ENCODE results near the gene MYO1G. TPM values are rescaled to one million over a fixed set of nuclear protein-coding genes. Genes with fewer than 3 reads are reported as not detected.
A peak's percentile ranks its signal among the peaks of the same experiment; 100 is the strongest.

MYO1G gene
- total and polyA plus RNA-seq, 9 of the 15 experiments (the other 6 are each of a cell fraction or from before 2014, with no cell fraction given): 0.03 to 0.62 (median 0.13) TPM; not detected in 1

DNA sequence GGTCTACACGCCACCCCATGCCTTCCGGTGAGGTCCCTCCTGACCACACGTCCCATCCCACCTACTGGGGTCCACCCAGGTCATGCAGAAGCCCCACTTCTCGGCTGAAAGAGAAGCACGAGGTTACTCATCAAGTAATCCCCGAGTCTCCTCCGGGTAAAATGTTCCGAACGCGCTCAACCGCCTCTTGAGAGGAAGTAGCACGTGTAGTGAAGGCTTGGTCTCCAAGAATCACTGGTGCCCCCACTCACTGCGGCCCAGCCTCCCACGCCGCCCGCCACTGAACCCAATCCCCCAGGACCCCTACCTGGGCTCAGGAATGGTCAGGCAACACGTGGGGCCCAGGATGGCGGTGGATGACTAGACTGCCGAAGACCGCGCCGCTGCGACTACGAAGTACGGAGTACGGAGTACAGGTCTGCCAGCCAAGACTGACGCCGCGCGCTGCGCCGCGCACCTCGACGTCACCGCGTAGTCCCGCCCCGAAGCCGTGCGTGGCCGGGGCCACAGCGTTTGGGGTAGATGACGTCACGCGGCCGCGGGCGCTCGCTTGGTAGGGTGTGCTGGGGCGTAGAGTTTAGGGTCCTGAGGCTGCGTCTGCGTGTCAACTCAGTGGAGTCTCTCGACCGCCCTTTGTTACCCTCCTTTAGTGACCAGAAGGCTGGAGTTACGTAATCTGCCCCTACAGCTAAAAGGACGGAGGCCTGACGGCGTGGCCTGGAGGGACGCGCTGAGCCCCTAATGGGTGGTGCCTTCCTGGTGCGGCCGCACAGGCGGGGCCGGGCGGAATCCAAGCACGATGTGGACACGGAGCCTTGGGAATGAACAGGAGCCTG, 7.6 kb upstream of the MYO1G start (continued):
- TF ChIP-seq TGIF2 (CRISPR knock-in tag; IDR thresholded peaks at IDR 0.05) (no peak), EGR1 (conservative IDR thresholded peaks at IDR 0.05) (peak; percentile 86), HIVEP1 (CRISPR knock-in tag; IDR thresholded peaks at IDR 0.05) (0 out of 2 replicates have a peak, but pooled peaks have one; percentile 20), ESRRB (CRISPR knock-in tag; IDR thresholded peaks at IDR 0.05; ENCODE audit: borderline replicate concordance) (no peak; the same call in 1 of the 2 replicates), TAF1 (IDR thresholded peaks at IDR 0.05; ENCODE audit: control insufficient read depth, extremely low read depth, insufficient read depth, low read length, severe bottlenecking) (peak; percentile 96), SRF (CRISPR knock-in tag; IDR thresholded peaks at IDR 0.05) (no peak), ZNF57 (CRISPR knock-in tag; IDR thresholded peaks at IDR 0.05) (0 out of 2 replicates have a peak, but pooled peaks have one; percentile 18), XRCC5 (IDR thresholded peaks at IDR 0.05; ENCODE audit: low read depth, low read length) (no peak), POLR2AphosphoS2 (IDR thresholded peaks at IDR 0.05; ENCODE audit: low read length) (peak; percentile 83), SMAD4 (CRISPR knock-in tag; conservative IDR thresholded peaks at IDR 0.05) (peak; percentile 79; the same call in 1 of the 2 replicates), ARID1B (IDR thresholded peaks at IDR 0.05) (peak; percentile 46; the same call in 1 of the 2 replicates), GABPA (tag; conservative IDR thresholded peaks at IDR 0.05; ENCODE audit: low read depth) (peak; percentile 61), RCOR1 (IDR thresholded peaks at IDR 0.05; ENCODE audit: borderline replicate concordance in 1 of 2, low read depth in 2 of 2, low read length in 2 of 2) (peak in 1 of 2 experiments; percentile 3; a peak in 1 of 4 replicates), NR2C2 (CRISPR knock-in tag; IDR thresholded peaks at IDR 0.05) (0 out of 2 replicates have a peak, but pooled peaks have one; percentile 46), NR2C2 (tag; IDR thresholded peaks at IDR 0.05) (peak; percentile 77), RHOXF2B (CRISPR knock-in tag; conservative IDR thresholded peaks at IDR 0.05) (no peak)
- TF ChIP-seq, protein P1, sequence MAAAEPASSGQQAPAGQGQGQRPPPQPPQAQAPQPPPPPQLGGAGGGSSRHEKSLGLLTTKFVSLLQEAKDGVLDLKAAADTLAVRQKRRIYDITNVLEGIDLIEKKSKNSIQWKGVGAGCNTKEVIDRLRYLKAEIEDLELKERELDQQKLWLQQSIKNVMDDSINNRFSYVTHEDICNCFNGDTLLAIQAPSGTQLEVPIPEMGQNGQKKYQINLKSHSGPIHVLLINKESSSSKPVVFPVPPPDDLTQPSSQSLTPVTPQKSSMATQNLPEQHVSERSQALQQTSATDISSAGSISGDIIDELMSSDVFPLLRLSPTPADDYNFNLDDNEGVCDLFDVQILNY (CRISPR knock-in tag; IDR thresholded peaks at IDR 0.05): 0 out of 2 replicates have a peak, but pooled peaks have one; percentile 18
- TF ChIP-seq, protein P2, sequence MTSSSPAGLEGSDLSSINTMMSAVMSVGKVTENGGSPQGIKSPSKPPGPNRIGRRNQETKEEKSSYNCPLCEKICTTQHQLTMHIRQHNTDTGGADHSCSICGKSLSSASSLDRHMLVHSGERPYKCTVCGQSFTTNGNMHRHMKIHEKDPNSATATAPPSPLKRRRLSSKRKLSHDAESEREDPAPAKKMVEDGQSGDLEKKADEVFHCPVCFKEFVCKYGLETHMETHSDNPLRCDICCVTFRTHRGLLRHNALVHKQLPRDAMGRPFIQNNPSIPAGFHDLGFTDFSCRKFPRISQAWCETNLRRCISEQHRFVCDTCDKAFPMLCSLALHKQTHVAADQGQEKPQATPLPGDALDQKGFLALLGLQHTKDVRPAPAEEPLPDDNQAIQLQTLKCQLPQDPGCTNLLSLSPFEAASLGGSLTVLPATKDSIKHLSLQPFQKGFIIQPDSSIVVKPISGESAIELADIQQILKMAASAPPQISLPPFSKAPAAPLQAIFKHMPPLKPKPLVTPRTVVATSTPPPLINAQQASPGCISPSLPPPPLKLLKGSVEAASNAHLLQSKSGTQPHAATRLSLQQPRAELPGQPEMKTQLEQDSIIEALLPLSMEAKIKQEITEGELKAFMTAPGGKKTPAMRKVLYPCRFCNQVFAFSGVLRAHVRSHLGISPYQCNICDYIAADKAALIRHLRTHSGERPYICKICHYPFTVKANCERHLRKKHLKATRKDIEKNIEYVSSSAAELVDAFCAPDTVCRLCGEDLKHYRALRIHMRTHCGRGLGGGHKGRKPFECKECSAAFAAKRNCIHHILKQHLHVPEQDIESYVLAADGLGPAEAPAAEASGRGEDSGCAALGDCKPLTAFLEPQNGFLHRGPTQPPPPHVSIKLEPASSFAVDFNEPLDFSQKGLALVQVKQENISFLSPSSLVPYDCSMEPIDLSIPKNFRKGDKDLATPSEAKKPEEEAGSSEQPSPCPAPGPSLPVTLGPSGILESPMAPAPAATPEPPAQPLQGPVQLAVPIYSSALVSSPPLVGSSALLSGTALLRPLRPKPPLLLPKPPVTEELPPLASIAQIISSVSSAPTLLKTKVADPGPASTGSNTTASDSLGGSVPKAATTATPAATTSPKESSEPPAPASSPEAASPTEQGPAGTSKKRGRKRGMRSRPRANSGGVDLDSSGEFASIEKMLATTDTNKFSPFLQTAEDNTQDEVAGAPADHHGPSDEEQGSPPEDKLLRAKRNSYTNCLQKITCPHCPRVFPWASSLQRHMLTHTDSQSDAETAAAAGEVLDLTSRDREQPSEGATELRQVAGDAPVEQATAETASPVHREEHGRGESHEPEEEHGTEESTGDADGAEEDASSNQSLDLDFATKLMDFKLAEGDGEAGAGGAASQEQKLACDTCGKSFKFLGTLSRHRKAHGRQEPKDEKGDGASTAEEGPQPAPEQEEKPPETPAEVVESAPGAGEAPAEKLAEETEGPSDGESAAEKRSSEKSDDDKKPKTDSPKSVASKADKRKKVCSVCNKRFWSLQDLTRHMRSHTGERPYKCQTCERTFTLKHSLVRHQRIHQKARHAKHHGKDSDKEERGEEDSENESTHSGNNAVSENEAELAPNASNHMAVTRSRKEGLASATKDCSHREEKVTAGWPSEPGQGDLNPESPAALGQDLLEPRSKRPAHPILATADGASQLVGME (CRISPR knock-in tag; IDR thresholded peaks at IDR 0.05): peak; percentile 84
- TF ChIP-seq, protein P3, sequence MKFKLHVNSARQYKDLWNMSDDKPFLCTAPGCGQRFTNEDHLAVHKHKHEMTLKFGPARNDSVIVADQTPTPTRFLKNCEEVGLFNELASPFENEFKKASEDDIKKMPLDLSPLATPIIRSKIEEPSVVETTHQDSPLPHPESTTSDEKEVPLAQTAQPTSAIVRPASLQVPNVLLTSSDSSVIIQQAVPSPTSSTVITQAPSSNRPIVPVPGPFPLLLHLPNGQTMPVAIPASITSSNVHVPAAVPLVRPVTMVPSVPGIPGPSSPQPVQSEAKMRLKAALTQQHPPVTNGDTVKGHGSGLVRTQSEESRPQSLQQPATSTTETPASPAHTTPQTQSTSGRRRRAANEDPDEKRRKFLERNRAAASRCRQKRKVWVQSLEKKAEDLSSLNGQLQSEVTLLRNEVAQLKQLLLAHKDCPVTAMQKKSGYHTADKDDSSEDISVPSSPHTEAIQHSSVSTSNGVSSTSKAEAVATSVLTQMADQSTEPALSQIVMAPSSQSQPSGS (CRISPR knock-in tag; IDR thresholded peaks at IDR 0.05): peak; percentile 93; the same call in 1 of the 2 replicates
